Suppressor macrophage treated with lipopolysaccharide for 1 hour (primary cell): ENCODE measurements around the gene KIF21A.
A peak's percentile ranks its signal among the peaks of the same experiment; 100 is the strongest.

ENCODE experiments used
- DNase-seq, 3 donors: peaks; one replicate each; pipeline ENCODE4 v3.0.0-alpha.2; 2020 to 2022

The KIF21A gene

DNA sequence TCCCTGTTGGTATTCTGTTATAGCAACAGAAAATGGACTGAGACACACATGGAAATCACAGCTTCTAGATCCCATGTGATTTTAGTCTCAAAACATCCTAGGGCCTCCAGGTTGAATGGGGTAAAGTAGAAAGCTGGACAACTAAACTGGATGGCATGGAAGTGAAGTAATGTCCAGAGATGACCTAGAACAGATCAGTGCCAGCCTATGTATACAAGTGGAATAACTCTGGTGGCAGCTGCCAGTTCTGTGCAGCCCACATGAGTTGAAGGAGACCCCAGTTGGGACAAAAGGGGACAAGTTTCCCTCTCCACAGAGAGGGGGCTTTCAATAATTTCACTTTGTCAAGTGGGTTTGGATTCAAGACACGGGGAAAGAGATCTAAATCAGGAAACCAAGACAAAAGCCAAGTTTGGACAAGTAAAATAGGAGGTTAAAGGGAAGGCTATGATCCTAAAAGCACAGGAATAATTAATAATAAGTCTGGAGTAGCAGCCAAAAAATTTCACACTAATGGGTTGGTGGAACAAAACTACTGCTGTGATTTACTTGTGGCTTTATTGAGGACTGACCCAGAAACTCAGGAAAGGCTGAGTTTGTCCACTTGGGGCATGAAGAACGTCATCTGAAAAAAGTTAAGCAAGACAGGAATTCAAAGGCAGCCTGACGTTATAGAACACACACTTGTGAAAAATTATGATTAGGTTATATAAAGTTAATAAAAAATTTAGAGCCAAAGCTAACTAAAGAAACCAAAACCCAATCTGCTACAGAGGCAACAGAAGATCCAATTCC, 11.7 kb downstream of the KIF21A start:
- DNase-seq, result no peak

DNA sequence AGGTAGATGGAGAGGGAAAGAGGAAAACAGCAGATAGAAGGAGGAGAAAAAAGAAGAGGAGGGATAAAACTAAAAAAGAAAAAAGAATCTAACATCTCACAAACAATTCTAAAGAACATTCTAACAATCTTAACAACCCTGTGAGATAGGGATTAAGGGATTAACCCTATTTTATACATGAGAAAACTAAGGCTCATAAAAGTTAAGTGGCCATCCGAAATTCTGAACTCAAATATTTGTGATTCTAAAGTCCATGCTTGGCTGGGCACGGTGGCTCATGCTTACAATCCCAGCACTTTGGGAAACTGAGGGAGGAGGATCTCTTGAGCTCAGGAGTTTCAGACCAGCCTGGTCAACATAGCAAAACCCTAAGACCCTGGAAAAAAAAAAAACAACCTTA, 13.1 kb downstream of the KIF21A start:
- no peak for DNase-seq

DNA sequence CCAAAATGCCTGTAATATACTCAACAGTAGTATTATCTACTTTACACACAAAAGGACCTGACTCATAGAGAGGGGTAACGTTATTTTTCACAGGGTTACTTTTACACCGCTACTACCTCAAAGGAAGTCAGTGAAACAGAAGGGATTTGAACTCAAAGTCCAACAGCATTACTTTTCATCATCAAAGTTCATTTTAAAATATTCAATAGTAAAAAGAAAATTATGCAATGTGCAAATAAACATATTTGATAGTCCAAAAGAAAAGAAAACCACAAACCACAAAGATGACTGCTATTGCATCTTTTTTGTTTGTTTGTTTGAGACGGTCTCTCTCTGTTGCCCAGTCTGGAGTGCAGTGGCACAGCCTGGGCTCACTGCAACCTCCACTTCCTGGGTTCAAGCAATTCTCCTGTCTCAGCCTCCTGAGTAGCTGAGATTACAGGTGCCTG, 15.5 kb downstream of the KIF21A start:
- no peak for DNase-seq

DNA sequence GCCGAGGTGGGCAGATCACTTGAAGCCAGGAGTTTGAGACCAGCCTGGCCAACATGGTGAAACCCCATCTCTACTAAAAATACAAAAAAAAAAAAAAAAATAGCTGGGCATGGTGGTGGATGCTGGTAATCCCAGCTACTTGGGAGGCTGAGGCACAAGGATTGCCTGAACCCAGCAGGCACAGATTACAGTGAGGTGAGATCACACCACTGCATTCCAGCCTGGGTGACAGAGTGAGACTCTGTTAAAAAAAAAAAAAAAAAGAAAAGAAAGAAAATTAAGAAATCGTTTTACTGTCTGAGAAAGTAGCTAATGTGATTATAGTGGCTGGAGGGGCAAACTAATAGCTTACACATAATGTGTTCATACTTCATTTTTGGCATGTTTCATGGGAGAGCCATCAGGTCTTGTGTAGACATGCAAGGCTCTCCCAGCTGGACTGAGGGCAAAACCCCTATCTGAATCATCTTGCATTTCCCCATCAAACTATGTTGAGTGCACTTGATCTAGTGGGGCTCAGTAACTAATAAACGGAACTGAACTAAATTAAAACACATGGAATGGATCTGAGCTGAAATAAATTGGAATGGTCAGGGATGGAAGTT, 16.2 kb downstream of the KIF21A start:
- no peak for DNase-seq

DNA sequence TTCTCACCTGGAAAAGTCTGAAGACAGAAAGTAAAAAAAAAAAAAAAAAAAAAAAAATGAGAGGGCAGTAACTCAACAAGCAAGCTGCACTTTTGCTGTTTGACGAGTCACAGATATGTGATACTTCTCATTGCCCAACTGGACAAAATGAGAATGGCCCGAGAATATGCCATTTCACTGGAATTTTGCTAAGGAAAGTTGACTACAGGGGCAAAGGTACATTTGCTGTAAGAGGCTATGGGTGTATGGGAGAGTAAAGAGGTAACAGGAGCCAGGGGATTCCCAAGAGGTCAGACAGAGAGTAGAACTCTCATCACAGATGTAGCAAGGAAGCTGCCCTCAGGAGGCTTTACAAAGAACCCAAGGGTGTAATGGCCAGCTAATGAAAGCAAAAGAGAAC, 22.9 kb downstream of the KIF21A start:
- no peak for DNase-seq

DNA sequence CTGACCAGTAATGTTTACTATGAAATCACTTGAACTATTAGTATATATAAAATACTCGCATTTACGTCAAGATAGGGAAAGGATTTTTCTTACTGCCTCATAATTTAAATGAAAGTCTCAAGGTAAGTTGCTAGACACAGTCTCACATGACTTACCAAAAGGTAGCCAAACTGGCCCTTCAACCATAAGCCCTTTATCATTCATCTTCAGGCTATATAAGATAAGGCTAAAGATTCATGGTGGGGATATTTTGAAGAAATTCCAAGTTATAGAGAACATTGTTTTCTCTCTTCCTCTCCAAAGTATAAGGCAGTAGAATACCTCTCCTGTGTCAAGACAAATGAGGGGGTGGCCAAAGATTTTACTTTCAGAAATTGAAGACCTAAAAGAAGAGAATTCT, 23.4 kb downstream of the KIF21A start:
- DNase-seq, result no peak

DNA sequence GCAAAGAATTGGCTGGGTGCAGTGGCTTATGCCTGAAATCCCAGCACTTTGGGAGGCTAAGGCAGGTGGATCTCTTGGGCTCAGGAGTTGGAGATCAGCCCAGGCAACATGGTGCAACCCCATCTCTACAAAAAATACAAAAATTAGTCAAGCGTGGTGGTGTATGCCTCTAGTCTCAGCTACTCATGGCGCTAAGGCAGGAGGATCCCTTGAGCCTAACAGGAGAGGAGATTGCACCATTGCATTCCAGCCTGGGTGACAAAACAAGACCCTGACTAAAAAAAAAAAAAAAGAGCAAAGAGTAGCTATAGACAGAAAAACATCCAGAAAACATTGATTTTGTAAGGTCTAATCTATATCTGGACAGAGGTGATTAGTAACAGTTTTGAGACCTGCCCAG, 25.0 kb downstream of the KIF21A start:
- no peak for DNase-seq

DNA sequence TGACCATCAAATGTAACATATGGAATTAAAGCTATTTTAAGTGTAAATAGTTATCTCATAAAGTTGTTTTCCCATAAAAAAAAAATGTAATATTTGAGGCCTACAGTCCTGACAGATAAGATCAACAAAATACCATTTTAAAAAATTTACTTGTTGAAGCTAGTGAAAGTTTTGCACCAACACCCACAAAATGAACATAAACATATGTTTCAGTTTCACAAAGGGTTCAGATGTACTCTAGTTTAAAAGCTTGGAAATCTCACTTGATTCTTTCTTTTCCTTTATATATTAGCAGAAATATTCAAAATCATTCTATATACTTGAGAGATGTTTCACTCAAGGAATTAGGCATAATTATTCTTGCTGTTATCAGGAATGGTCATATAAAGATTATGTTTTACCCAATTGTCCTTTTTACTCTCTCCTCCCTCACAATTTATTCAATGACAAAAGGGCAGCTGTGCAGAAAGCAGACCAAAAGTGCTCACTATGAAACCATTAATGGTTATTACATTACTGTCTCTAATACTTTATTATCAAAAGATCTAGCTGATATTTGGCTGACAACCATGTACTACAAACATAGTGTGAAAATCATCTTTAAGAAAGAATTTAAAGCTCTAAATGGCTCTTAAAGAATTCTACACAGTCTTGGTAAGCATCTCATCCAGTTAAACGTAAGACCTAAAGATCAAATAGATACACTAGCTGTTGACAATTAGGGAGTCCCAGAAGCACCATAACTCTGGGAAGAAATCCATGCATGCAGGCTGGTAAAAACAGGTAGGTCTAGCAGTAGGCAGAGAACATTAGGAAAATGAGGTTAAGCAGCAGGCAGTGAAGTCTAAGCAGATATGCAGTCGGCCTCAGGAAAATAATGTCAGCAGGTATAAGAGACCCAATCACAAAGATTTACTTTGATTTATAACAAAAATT, 28.8 kb downstream of the KIF21A start:
- no peak for DNase-seq

DNA sequence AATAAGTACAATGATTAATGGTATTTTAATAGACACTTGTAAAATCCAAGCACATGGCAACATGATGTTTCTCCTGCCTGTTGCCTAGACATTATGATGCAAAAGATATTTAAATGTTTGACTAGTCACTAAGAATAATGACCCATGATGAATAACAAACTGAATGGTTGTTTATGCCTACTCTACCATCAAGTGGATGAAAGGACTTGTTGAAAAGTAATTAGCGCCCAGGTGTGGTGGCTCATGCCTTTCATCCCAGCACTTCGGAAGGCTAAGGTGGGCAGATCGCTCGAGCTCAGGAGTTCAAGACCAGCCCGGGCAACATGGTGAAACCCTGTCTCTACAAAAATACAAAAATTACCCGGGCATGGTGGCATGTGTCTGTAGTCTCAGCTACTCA, 30.7 kb downstream of the KIF21A start:
- DNase-seq, result no peak

DNA sequence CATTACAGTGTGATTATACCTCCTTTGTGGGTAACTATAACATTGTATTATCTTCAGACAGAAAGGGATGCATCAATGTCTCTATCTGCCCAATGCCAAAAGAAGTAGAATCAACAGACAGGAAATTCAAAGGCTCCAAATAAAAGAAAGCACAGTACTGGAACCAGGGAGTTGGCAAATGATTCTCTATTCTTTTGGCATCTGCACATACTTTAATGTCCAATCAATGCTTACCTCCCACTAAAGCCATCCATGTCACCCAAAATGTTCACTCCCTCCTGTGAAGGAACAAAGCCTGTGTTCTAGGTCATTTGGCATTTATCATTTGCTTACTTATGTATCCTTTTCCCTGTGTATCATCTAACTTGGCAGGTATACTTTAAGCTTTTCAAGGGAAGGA, 36.7 kb downstream of the KIF21A start:
- no peak for DNase-seq

DNA sequence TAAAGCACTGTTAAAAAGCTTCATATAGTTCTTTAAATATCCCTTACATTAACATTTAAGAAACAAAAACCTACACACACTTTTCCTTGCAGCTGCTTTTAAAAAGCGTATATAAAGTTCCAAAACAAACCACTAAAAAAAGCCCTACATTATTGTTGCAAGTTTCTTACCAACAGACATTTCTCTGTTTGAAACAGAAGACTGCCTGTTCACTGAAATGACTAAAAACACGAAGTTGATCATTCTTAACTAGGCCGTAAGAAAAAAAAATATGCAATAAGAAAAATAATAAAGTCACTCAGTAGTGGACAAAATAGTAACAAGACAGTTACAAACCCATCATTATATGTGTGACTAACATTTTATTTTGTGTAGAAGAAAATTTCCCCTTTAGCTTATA, 37.3 kb downstream of the KIF21A start:
- no peak for DNase-seq

DNA sequence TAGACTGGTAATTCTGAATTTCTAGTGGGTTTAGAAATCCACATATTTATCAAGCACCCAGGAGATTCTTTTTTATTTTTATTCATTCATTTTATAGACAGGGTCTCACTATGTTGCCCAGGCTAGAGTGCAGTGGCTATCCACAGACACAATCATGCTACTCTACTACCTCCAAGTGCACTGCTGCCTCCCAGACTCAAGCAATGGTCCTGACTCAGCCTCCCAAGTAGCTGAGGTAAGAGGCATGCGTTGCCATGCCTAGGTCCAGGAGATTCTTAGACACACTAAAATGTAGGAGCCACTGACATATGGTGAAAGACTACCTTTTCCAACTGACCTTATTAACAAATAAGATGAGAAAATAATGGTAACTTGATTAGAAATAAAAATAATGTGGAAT, 38.9 kb downstream of the KIF21A start:
- DNase-seq, result no peak

DNA sequence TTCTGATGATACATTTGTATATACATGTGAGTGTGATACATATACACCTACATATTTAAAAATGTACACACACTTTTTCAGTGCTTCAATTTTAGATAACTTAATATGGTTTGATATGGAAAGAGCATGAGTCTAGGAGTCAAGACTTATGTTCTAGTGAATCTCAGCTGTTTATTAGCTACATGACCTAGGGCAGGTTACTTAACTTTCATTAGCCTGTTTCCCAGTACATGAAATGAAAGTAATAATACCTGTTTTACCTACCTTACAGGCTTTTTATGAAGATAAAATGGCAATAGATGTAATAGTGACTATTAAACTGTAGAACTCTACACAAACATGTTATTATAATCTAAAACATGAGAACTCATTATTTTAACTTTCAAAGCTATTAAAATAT, 39.5 kb downstream of the KIF21A start:
- no peak for DNase-seq

DNA sequence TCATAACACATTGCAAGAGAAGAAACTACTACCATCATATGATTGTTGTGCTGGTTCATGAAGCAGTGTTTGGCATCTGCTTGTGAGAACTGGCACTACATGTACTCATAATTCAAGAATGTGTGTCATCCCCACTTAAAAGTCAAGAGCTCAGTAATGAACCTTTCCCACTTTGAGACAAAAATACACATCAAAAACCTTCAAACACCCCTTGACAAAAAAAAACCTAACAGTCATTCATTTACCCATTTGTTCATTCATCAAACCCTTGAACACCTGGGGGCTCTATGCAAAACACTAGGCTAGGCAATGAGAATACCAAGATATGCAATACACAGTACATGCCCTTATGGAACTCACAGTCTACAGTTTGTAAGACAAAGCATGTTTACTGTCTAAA, 40.0 kb downstream of the KIF21A start:
- no peak for DNase-seq

DNA sequence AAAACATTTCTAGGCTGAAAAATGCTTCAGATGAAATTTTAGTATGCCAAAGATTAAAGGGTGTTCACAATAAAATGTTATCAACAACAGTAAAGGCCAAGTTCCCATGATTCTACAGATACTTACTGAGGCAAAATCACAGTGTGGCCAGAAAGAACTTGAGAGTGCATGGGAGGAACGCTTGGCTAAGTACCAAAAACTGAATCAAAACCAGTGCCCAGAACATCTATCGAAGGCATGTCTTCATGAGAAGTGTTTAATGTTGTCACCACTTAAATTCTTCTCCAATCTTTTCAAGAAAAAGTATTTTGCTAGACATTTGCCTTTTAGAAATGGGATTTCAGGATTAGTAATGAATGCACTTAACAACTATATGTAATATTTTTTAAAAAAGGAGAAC, 41.5 kb downstream of the KIF21A start:
- DNase-seq, result peak in 1 of 3 donors; percentile 4

DNA sequence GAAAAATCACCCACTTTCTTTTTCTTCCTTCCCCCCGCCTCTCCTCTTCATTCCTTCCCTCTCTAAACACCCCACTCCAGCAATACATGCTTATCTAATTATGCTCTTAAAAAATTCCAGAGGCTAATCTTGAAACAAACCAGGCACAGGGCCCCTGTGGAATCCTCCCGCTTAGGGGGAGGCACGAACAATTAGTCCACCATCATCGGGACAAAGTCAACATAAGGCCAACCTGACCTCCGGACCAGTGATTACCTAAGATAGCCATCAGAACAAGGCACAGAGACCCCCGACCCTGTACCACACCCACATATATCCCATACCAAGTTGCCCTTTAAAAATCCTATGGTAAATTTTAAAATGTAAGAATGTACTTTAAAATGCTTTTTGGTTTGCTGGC, 47.1 kb downstream of the KIF21A start:
- no peak for DNase-seq

DNA sequence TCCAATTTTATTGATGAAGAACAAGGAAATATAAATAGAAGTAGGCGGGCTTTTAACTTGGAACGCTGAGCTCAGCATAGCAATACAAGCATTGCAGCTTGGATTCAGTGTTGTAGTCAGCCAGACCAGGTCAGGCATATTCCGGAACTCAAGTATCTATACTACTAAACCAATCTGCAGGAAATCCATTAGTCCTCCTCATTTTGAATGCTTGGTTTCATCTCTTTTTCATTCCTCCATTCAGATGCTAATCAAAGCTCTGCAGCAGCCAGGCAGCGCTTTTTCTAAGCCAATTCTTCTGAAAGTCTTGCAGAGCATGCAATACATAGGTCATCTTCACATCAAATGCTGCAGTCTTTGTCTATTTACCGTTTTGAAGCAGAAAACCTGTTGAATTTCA, 49.0 kb downstream of the KIF21A start:
- DNase-seq, result no peak

DNA sequence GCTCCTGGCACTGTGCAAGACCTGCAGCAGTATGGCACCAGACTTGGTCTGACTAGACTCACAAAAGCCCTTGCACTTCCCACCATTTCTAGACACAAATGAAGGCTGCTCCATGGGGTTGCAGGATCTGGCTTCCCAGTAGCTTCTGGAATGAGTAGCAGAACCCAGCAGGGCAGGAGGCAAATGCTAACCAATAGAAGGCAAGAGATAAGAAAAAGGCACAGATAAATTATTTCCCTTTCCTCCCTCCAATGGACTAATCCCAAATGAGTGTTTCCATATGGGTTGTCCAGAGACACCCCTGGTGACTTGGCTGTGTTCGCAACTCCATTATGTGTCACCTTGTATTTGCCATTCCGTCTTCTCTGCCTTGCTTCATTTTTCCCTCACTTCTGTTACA, 49.7 kb downstream of the KIF21A start:
- no peak for DNase-seq

DNA sequence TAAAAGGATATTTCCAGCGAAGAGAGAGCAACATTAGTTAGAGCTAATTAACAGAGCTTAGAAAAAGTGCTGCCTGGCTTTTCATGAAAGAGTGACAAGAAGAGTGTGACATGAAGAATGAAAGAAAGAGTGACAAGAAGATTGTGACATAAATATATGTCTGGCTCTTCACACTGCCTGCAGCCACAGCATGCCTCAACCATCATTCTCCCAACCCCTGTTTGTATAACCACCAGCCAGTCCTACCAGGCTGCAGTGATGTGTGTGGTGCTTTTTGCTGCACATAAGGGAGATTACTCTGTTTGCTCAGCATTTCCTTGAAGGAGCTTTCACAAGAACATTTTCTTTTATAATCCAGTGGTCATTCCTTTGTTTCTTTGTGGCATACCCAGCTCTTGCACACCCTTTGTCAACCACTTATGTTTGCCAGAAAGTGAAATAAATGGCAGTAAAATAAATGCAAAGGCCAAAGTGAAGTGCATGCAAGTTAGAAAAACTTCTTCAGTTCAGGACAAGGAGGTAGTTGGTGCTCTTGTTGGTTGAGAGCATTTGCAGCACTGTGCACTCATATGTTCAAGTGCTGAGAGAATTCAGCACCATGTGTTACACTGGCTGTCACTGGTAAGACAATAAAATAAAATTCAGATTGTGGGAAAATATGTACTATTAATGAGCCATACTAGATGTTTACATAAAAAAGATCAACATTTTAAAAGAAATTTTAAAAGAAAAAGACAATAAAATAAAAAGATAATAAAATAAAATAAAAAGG, 50.6 kb downstream of the KIF21A start:
- DNase-seq, result no peak

DNA sequence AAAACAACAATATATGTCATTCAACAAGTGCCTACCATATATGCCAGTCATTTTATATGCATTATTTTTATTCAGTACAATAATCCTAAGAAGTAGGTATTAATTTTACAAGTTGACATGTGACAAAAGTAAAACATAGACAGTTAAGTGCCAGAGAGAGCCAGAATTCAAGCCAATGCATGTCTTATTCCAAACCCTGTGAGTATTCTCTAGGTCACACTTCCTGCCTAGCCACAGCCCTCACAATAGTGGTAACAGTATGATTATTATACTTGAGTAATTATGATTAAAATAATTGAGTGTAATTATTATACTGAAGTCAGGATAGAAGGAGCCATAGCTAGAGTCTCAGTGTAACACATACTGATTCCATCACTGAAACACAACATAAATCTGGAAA, 52.2 kb downstream of the KIF21A start:
- no peak for DNase-seq

DNA sequence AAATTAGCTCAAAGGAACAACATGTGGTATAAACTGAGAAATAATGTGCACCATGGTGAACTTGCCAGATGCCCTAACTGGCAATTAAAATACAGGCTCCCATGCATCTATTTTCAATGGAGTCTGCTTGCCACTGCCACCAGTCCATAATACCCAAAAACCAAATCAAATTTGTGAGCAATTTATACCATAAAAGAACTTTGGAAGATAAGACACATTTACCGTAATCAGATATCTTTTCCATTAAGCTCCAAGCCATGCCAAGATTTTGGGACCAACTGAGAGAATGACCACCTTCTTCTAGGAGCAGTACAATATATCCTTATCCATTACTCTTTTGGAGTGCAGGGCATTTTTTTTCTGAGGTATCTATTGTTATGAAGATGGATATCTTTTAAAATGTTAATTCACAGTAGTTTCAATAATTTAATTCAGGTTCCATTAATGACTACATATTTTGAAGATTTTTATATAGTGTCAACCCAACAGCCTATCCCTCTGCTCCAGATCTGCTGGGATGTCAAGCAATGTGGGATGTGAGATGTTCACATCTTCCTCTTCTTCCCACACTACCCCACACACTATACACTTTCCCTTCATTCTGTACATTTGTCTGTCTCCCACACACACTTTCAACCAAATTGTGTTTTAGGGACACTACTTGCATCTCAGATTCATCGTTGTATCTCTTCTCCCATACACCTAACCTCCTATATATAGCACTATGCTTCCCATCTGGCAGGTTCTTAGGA, 53.3 kb downstream of the KIF21A start:
- DNase-seq, result no peak

DNA sequence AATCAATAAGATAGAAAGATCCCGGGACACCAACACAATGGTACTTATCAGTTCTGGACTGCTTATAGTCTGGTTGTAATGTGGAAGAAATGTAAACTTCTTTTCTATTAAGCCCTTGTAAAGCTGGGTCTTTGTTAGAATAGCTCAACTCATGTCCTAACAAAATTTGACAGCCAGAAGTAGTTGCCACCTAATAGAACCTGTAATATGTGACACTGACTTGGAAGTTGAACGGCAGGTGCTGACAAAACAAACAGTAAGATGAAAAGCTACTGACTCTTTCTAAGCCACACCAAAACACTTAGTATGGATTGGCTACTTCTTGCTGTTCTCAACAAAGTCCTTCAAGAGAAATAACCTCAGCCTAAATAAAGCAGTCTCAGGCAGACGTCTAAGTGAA, 56.6 kb downstream of the KIF21A start:
- no peak for DNase-seq
